Stimulated activated naive CD8-positive, alpha-beta T cell treated with anti-CD3 and anti-CD28 coated beads, Interleukin-15, amount 100 ng/mL, for 72 hours (primary cell): ENCODE measurements around the gene GPD1L.
A peak's percentile ranks its signal among the peaks of the same experiment; 100 is the strongest.
"Not testable (repeated sequence)": the region's sequence is repeated elsewhere in the genome, so short reads cannot be mapped to it uniquely, and the experiment has no call there.

Experiments used
- ATAC-seq: fragments of 150-1000 bp; cut with Tn5 transposase; 2 replicates; pipeline ENCODE4 v1.10.0; 2021; ENCODE audit warnings: mild to moderate bottlenecking, moderate library complexity
- DNase-seq, 2 donors: peaks; one replicate each; pipeline ENCODE4 v3.0.0; 2021 to 2022
- H3K27ac Mint-ChIP-seq, 2 donors: one replicate each; pipeline ENCODE4 v1.8.0; 2022; ENCODE audit warnings: mild to moderate bottlenecking in 2 of 2, mixed read lengths in 2 of 2, moderate library complexity in 2 of 2
- H3K27me3 Mint-ChIP-seq: one replicate; pipeline ENCODE4 v1.8.0; 2022; ENCODE audit warnings: mixed read lengths
- H3K4me1 Mint-ChIP-seq: one replicate; pipeline ENCODE4 v1.8.0; 2022; ENCODE audit warnings: mild to moderate bottlenecking, mixed read lengths
- H3K4me3 Mint-ChIP-seq, 2 donors: one replicate each; pipeline ENCODE4 v1.8.0; 2022; ENCODE audit warnings: mild to moderate bottlenecking in 2 of 2, mixed read lengths in 2 of 2, moderate library complexity in 1 of 2
- H3K9me3 Mint-ChIP-seq, 2 donors: one replicate each; pipeline ENCODE4 v1.8.0; 2022; ENCODE audit warnings: mixed read lengths in 2 of 2

GPD1L gene

GRCh38 chr3:32106132-32106928, at the start of gene GPD1L:
GPD1L (plus strand) TSS chr3:32106620; CDS start chr3:32106712, 92 bp downstream.
- DNase-seq (peak; percentile 93 to 94), ATAC-seq (peak; percentile 96)
- Mint-ChIP-seq H3K9me3 (peaks cover 12 to 14% of the 10 kb centered on the region in 2 donors), H3K4me3 (peak within 1 kb of the TSS; percentile 88 to 91), H3K27ac (peak within 1 kb of the TSS; percentile 93 to 98), H3K27me3 (no peaks in the 10 kb centered on the region), H3K4me1 (peaks cover 56% of the 10 kb centered on the region)

- H3K27me3 Mint-ChIP-seq, H3K4me3 Mint-ChIP-seq, ATAC-seq, DNase-seq, H3K27ac Mint-ChIP-seq, H3K9me3 Mint-ChIP-seq: not testable (repeated sequence)
- peaks cover 12% of the 10 kb centered on the region for H3K4me1 Mint-ChIP-seq
Measured at GRCh38 chr3:32058465-32058864, 48.0 kb upstream of the GPD1L start.

GRCh38 chr3:32062950-32063582, 43.4 kb upstream of the GPD1L start:
- H3K4me1 Mint-ChIP-seq = no peaks in the 10 kb centered on the region
- ATAC-seq (no peak), DNase-seq (no peak)
- no peaks in the 10 kb centered on the region for H3K9me3 Mint-ChIP-seq
- no peaks in the 10 kb centered on the region for H3K27me3 Mint-ChIP-seq
- H3K4me3 Mint-ChIP-seq = no peak overlapping the region
- no peak overlapping the region for H3K27ac Mint-ChIP-seq

- Mint-ChIP-seq H3K27me3 (no peaks in the 10 kb centered on the region), H3K27ac (no peak overlapping the region), H3K4me3 (no peak overlapping the region), H3K4me1 (no peaks in the 10 kb centered on the region), H3K9me3 (no peaks in the 10 kb centered on the region)
- ATAC-seq (no peak), DNase-seq (no peak)
Measured at GRCh38 chr3:32066686-32067085, 39.7 kb upstream of the GPD1L start.

DNA sequence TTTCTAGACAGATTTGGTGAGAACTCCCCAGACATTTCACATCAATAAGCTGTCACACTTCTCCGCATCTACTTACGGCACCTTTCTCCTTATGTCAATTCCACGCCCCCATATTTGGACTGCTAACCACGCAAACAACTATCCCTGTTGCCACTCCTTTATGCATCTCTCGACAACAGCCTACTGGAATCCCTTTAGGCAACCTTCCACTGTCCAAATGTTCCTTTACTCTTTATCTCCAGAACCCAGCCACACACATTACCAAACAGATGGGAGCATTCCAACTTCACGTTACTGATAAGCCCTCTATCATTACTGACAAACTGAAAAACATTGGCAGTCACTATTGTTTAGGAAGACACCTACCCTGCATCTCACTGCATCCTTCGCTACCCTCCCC, 32.2 kb upstream of the GPD1L start:
- DNase-seq, ATAC-seq, H3K27ac Mint-ChIP-seq, H3K9me3 Mint-ChIP-seq, H3K4me1 Mint-ChIP-seq, H3K27me3 Mint-ChIP-seq, H3K4me3 Mint-ChIP-seq: not testable (repeated sequence)

DNA sequence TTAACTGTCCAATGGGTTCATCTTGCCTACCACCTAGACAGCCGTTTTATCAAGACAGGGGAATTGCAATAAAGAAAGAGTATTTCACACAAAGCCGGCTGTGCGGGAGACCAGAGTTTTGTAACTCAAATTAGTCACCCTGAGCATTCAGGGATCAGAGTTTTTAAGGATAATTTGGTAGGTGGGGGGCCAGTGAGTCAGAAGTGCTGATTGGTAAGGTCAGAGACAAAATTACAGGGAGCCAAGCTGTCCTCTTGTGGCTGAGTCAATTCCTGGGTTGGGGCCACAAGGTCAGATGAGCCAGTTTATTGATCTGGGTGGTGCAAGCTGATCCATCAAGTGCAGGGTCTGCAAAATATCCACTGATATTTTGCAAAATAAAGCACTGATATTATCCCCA, 29.9 kb upstream of the GPD1L start:
- no peak for ATAC-seq
- Mint-ChIP-seq H3K9me3 (peaks cover 0 to 6% of the 10 kb centered on the region in 2 donors), H3K27ac (no peak overlapping the region), H3K4me1 (no peaks in the 10 kb centered on the region), H3K27me3 (peaks cover 9% of the 10 kb centered on the region), H3K4me3 (no peak overlapping the region)
- no peak for DNase-seq

DNA sequence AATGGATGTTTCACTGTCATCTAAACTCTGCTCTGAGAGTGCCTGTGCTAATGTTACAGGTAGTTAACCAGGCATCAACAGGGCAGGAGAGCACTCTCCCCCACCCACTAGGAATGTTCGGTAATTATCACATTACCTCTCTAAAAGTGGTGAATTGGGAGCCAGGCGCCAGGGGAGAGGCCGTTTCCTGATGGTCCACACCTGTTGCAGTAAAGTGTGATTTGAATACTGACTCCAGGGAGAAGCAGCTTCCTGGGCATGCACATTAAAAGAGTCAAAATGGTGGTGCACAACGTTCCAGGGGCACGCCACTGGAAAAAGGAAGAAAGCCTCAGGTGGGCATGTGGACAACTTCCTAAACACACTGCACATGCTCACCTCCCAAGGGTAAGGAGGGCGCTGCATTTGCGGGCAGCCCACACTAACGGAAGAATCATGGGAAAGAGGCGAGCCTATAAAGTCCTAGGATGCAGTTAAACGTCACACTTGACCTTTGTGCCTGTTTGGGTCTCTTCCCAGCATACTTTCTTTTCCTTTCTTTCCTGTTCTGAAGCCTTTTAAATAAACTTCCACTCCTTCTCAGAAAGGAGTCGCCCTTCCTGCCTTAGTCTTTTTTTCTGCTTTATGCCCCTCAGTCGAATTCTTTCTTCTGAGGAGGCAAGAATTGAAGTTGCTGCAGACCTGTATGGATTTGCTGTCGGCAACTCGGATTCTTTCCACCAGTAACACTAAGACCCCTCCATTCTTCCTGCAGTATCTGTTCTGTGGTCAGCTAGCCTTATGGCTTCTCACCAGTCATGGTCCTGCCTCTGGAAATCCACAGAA, 28.9 kb upstream of the GPD1L start:
- peaks cover 18% of the 10 kb centered on the region for H3K27me3 Mint-ChIP-seq
- peaks cover 0 to 6% of the 10 kb centered on the region in 2 donors for H3K9me3 Mint-ChIP-seq
- H3K4me1 Mint-ChIP-seq = no peaks in the 10 kb centered on the region
- DNase-seq (no peak), ATAC-seq (no peak)
- H3K4me3 Mint-ChIP-seq = no peak overlapping the region
- no peak overlapping the region for H3K27ac Mint-ChIP-seq

- Mint-ChIP-seq H3K4me3 (no peak overlapping the region), H3K27ac (no peak overlapping the region), H3K4me1 (no peaks in the 10 kb centered on the region), H3K27me3 (peaks cover 19% of the 10 kb centered on the region), H3K9me3 (peaks cover 0 to 6% of the 10 kb centered on the region in 2 donors)
- no peak for ATAC-seq
- no peak for DNase-seq
Measured at GRCh38 chr3:32078085-32078634, 28.3 kb upstream of the GPD1L start.

- Mint-ChIP-seq H3K4me1 (no peaks in the 10 kb centered on the region), H3K9me3 (peaks cover 0 to 10% of the 10 kb centered on the region in 2 donors), H3K27ac (no peak overlapping the region), H3K4me3 (no peak overlapping the region), H3K27me3 (peaks cover 19% of the 10 kb centered on the region)
- ATAC-seq (no peak), DNase-seq (no peak)
Measured at GRCh38 chr3:32078864-32079263, 27.6 kb upstream of the GPD1L start.

- Mint-ChIP-seq H3K27me3 (peaks cover 19% of the 10 kb centered on the region), H3K9me3 (peaks cover 0 to 23% of the 10 kb centered on the region in 2 donors), H3K27ac (no peak overlapping the region), H3K4me3 (no peak overlapping the region), H3K4me1 (no peaks in the 10 kb centered on the region)
- ATAC-seq (no peak), DNase-seq (no peak)
Measured at GRCh38 chr3:32082721-32083120, 23.7 kb upstream of the GPD1L start.

- H3K4me1 Mint-ChIP-seq = no peaks in the 10 kb centered on the region
- no peak overlapping the region for H3K27ac Mint-ChIP-seq
- peaks cover under 1 to 32% of the 10 kb centered on the region in 2 donors for H3K9me3 Mint-ChIP-seq
- ATAC-seq (no peak), DNase-seq (no peak)
- H3K27me3 Mint-ChIP-seq = peaks cover 21% of the 10 kb centered on the region
- H3K4me3 Mint-ChIP-seq = no peak overlapping the region
Measured at GRCh38 chr3:32083702-32084270, 22.6 kb upstream of the GPD1L start.

- H3K27ac Mint-ChIP-seq = no peak overlapping the region
Measured at GRCh38 chr3:32084870-32085269, 21.6 kb upstream of the GPD1L start.

DNA sequence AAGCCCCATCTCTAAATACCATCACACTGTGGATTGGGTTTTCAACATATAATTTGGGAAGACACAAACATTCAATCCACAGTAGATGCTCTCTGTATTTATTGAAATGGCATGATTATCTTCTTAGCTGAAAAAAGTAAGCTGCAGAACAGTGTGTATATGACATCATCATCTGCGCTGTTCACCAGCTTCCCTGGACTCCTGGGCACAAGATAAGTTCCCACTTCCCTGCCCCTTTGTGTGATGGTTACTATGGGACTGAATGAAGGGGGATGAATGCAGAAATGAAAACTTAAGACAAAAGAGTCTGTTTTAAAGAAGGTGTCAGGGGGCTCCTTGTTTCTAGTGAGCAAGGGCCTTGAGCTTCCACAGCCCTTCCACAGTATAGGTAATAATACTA, 20.0 kb upstream of the GPD1L start:
- H3K27me3 Mint-ChIP-seq = peaks cover 20% of the 10 kb centered on the region
- no peak for ATAC-seq
- peaks cover 5 to 33% of the 10 kb centered on the region in 2 donors for H3K9me3 Mint-ChIP-seq
- no peak overlapping the region for H3K27ac Mint-ChIP-seq
- no peak for DNase-seq
- no peak overlapping the region for H3K4me3 Mint-ChIP-seq
- peaks cover 6% of the 10 kb centered on the region for H3K4me1 Mint-ChIP-seq

More at GRCh38 chr3:32084870-32085269, 21.6 kb upstream of the GPD1L start:
- Mint-ChIP-seq H3K4me1 (no peaks in the 10 kb centered on the region), H3K27me3 (peaks cover 28% of the 10 kb centered on the region), H3K4me3 (no peak overlapping the region), H3K9me3 (peaks cover 5 to 39% of the 10 kb centered on the region in 2 donors)
- no peak for ATAC-seq
- DNase-seq = no peak

DNA sequence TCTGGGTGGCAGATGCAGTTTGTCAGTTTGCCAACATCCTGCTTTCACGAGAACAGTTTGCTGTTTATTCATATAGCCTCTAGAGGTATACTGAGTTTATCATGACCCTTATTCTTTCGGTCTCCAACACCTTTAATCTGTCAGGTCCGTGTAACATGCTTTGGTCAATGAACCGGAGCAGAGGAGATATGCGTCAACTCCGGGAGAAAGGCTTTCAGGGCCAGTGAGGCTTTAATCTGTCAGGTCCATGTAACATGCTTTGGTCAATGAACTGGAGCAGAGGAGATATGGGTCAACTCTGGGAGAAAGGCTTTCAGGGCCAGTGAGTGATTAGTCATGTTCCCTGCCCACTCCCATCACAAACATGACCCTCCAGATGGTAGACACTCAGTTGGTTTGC, 16.9 kb upstream of the GPD1L start:
- Mint-ChIP-seq H3K27ac (no peak overlapping the region), H3K4me1 (peaks cover 20% of the 10 kb centered on the region), H3K4me3 (no peak overlapping the region), H3K9me3 (peaks cover 5 to 22% of the 10 kb centered on the region in 2 donors), H3K27me3 (peaks cover 25% of the 10 kb centered on the region)
- ATAC-seq (no peak), DNase-seq (no peak)

DNA sequence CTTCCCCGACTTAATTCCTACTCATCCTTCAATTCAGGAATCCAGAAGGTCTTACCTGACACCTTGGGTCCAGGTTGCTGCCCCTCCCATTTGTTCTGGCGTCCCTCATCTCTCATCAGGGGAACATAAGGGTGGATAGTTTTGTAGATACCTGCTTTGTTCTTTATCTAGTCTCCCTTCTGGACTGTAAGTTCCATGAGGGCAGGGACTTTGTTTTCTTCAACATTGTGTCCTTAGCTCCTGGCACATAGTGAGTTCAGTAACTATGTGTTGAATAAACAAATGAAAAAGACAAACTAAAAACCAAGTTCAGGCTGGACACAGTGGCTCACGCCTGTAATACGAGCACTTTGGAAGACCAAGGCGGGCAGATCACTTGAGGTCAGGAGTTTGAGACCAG, 13.2 kb upstream of the GPD1L start:
- Mint-ChIP-seq H3K9me3 (peaks cover 5 to 12% of the 10 kb centered on the region in 2 donors), H3K27me3 (peaks cover 32% of the 10 kb centered on the region), H3K4me3 (no peak overlapping the region), H3K4me1 (peaks cover 25% of the 10 kb centered on the region), H3K27ac (no peak overlapping the region)
- ATAC-seq = no peak
- DNase-seq = no peak
